NOMO-1 treated with dmso at 0.1 percent for 144 hours (cell line): ENCODE data around the gene KATNIP.

Experiments
- DNase-seq: peaks from one replicate; lab custom pipeline; 2025; ENCODE audit not compliant: unreplicated experiment; lab: John Stamatoyannopoulos, UW

The KATNIP gene

GRCh38 chr16:27549746-27550581, at the start of gene KATNIP, which contains the start of gene GTF3C1:
Gene KATNIP, plus strand, starts transcription at chr16:27550144. Its CDS starts 27 bp downstream, at chr16:27550171.
Gene GTF3C1, minus strand, starts transcription at chr16:27549913. Its CDS starts 23 bp downstream, at chr16:27549890.
- peak; percentile 97 for DNase-seq

- DNase-seq = no peak
These were observed 49.1 kb upstream of the KATNIP start for GRCh38 chr16:27500801-27501200.

DNA sequence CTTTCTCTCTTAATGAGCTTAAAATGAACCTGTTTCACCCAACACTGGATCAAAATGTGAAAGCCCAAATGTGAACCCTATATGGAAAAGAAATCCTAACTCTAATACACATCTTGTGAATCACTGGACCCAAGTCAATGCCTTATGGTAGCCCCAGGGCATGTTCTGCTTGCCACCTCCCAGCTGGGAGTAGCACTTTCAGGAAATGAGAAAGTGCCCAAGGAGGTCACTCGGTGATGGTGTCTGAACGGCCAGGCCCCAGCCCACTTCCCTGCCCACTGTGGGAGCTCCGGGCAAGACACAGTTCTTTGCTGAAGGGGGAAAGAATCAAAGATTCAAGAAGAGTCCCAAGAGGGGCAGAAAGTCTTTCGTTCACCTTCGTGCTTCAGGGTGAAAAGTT, 46.3 kb upstream of the KATNIP start:
- DNase-seq = no peak

DNA sequence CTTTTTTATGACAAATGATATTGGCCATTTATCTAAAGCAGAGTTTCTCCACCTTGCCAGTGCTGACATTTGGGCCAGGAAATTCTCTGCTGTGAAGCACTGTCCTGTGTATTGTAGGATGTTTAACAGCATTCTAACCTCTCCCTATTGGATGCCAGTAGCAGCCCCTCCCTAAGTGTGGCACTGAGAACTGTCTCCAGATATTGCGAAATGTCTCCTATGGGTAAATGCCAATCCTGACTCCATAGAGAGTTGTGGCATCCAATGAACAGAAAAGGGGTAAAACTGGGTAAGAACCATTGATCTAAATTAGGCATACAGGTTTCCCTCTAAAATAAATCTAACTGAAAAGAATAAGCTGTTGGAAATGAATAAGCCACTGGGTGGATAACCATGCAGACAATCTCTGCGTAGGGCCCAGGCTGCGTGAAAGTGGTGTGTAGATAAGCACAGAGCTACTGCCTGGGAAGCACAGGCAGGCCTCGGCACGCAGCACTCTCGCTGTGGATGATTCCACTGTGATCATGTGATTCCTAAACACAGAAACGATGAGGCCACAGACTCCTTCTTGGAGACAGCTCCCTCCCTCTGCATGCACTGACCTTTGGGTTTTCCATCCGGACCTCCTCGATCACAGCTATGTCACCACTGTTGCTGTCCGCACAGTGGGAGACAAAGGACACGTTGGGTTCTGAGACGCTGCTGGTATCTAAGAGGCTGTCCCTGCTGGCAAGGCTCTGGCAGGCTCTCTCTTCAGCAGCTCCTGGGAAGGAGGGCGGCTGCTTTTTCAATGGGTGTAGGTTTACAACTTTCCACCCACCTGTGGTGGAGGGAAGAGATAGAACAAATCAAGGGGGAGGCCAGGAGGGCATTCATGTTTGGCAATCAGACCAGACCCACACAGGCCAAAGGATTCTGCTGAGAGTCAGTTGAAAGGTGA, 44.4 kb upstream of the KATNIP start:
- no peak for DNase-seq

- no peak for DNase-seq
These were observed 43.2 kb upstream of the KATNIP start for GRCh38 chr16:27506771-27507170.

DNA sequence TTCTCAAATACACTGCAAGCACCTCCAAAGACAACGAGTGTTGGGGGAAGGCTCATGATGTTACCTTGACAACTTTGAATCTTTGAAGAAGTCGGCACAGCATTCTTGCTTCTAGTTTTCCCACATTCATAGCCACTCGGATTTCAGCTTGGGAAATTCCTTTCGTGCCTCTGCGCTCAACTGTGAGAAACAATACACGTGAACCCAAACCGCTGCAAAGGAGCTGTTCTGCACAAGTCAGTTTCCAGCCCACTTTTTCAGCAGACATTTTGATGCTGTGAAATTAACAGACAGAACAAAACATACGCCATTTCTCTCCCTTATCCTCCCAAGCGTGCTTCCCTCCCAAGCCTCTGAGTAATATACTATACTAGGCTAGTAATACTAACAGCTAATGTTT, 41.5 kb upstream of the KATNIP start:
- DNase-seq = no peak

GRCh38 chr16:27511657-27512448, 38.1 kb upstream of the KATNIP start:
- DNase-seq = no peak

DNA sequence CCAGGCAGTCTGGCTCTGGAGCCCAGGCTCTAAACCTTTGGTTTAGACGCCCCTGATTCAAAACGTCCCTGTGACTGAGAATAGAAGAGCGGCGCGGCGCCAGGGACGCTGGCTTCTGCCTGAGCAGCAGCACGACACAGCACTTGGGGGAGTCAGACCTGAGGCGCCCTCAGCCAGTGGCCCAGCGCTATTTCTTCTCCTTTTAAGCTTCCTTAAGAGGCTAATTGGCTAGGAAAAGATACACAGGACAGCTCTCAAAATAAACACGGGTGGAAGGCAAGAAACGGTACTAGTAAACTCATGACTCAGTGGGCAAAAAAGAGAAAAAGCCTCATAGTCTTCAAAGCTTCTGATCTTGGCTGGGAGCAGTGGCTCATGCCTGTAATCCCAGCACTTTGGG, 35.1 kb upstream of the KATNIP start:
- DNase-seq = no peak

GRCh38 chr16:27515874-27516353, 34.0 kb upstream of the KATNIP start:
- DNase-seq = no peak

- no peak for DNase-seq
These were observed 33.6 kb upstream of the KATNIP start for GRCh38 chr16:27516365-27516764.

GRCh38 chr16:27517664-27518063, 32.3 kb upstream of the KATNIP start:
- DNase-seq = no peak

DNA sequence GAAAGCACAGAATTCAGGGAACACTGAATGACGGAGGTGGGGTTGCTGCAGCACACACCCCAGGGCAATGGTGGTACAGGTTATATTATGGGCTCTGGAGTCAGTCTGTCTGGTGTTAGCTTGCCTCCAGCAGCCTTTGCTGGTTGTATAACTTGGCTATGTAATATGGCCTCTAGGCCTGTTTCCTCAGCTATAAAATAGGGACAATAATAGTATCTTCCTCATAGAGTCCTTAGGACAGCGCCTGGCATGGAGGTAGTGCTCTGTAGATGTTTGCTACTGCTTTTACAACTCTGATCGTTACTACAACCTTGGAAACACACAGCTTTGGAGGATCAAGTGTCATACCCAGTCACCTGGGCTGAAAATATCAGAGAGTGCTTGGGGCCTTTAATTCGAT, 31.7 kb upstream of the KATNIP start:
- no peak for DNase-seq

DNA sequence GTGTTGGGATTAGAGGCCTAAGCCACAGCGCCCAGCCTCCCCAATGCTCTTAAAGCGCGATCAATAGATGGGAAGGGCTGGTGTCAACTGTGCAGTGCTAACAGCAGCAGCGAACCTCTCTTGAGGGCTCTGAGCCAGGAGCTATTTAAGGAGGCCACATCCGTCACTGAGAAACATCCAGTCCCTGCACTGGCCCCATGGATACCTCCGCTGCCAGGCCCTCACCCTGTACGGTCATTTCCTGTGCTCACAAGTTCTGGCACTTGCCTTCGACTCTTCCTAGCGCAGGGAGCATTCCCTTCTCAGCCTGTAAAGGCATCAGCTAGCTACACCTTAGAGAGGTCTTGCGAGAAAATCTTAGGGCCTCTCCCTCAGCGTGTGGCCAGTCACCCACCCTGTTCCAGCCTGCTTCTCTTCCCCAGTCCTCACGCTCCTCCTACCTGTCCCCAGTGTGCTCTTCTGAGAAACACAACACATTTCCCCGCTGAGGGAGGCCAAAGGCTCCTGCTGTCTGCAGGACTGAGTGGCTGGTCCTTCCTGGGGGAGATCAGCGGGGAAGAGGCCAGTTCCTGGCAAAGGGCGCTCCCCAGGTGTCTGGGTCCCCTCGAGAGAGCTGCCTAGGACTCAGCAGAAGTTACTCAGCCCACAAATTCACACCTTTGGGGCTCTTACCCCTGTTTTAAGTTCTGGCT, 28.8 kb upstream of the KATNIP start:
- no peak for DNase-seq

DNA sequence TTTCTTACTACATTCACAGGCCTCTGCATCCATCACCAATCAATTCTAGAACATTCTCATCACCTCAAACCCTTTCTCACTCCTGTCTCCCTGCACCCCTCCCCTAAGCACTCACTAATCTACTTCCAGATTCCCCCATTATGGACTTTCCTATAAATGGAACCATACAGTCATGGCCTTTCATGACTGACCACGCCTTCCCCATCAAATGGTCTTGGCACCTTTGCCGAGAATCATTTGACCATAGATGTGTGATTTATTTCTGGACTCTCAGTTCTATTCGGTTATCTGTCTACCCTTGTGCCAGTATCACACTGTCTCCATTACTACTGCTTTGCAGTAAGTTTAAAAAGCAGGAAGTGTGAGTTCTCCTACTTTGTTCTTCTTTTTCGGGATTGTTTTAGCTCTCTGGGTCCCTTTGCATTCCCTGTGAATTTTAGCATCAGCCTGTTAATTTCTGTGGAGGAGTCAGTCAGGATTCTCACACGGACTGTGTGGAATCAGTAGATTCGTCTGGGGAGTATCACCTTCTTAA, 27.7 kb upstream of the KATNIP start:
- no peak for DNase-seq

DNA sequence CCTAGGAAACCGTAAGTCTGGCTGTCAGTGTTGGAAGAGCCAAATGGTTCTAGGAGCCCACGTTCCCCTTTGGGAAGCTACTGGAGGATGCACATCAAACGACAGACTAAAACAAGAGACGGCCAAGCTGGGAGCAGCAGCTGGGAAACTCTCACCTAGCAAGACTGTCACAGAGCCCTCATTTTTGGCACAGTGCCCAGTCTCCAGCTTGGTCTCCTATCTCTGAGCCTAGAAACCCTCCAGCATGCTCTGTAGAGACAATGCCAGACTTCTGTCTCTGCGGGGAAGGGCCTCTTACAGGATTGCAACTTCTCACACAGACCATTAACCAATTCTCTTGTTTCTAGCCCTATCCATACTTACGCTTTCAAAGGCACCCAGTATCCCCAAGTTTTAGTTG, 23.8 kb upstream of the KATNIP start:
- no peak for DNase-seq

DNA sequence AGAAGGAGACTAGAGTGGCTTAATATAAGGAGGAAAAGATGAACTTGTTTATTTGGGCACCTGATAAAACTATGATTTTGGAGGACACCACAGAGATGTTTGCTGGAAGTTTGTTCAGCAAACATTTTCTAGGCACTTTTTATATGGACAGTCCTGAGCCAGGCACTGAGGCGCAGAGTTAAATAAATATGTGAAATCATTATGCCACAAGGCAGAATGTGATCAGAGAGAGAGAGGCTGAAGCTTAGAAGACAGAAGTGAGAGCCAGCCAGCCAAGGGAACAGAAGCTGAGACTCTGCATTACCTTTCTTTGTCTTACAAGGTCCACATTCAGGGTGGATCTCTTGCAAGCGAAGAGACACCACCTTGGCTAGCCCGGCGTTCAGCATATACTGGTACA, 21.6 kb upstream of the KATNIP start:
- no peak for DNase-seq

DNA sequence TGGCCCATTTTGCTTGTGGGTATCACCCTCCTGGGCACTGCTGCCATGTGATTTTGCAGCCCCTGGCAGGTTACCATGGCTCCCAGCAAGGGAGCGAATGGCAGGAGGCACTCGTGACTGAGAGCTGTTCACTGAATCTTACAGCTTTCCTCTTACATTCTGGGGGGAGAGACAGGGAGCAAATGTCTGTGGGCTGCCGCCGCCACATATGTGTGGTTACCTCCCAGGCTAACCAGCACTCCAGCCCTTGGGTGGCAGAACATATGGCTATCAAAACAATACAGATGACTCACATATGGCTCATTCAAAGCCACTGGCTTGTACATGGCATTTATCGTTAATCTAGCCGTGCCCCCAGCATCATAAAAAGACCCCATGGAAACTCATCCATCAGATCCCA, 20.0 kb upstream of the KATNIP start:
- DNase-seq = no peak

- DNase-seq = no peak
These were observed 18.8 kb upstream of the KATNIP start for GRCh38 chr16:27531186-27531585.

DNA sequence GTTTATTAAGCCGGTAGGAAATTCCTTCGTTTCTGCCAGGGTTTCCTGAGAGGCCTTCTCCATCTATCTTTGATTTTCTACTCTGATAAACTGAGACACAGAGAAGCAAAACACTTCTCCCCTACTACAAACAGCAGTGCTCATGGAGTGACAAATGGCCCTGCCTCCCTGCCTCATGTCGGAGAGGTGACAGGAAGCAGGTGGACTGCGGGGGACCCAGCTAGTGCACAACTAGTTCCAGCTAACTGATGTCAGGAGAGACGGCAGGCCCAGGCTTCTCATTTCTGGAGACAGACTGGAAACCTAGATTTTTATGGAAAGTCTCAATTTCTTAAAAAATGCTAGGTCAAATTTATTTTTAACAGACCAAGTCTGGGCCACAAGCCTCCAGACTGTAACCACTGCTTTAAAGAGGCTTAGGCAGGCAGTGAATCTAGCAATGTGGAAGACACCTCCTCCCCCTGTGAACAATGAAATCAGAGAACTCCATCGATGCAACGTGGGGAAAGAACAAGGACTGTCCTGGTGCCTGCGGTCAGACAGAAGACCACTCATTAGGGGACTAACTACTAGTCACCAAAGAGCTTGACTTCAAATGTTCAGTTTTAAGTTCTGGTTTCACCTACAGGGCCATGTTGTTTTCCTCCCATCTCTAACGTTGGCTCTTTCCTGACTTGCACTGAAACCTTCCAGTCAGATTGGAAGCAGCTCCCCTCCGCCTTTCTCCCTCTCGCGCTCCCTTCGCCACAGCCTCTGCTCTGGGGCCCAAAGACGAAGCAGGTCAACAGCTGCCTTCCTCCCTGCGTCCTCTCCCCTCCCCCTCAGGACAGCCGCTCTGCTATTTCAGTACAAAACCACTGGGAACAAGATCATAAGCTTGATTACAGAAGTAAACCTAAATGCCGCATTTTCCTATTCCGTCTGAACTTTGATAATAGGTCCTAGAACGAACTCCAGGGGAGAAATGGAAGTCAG, 17.8 kb upstream of the KATNIP start:
- DNase-seq = no peak
